Thyroid gland (tissue), 4 donors: ENCODE measurements around the gene ALPL. TPM values are rescaled to one million over a fixed set of nuclear protein-coding genes. Genes with fewer than 3 reads are reported as not detected.

ENCODE experiments used
- DNase-seq, 2 donors: peaks; one replicate each; pipeline ENCODE4 v3.0.0-alpha.2; 2019
- H3K27ac ChIP-seq, 3 donors: fragments of 200-600 bp; sonication (generic); 1 replicate in 2 of 3; 2 replicates in 1 of 3; pipeline ENCODE4 v1.5.1; 2016 to 2019; ENCODE audit warnings: mild to moderate bottlenecking in 1 of 3, moderate library complexity in 1 of 3
- H3K27me3 ChIP-seq: fragments of 200-600 bp; sonication (generic); one replicate; pipeline ENCODE4 v1.5.1; 2019
- H3K36me3 ChIP-seq, 2 donors: fragments of 200-600 bp; sonication (generic); one replicate each; pipeline ENCODE4 v1.5.1; 2016 to 2019
- H3K4me1 ChIP-seq, 2 donors: fragments of 200-600 bp; sonication (generic); one replicate each; pipeline ENCODE4 v1.5.1; 2017 to 2019
- H3K4me3 ChIP-seq, 3 donors: fragments of 200-600 bp; sonication (generic); replicated peaks in 1 of 3; 1 replicate in 2 of 3; 2 replicates in 1 of 3; pipeline ENCODE4 v1.5.1; 2016; ENCODE audit warnings: mild to moderate bottlenecking in 1 of 3
- H3K9me3 ChIP-seq: fragments of 200-600 bp; sonication (generic); one replicate; pipeline ENCODE4 v1.5.1; 2017
- POLR2A ChIP-seq, 2 donors: fragments of 450-650 bp; IDR thresholded peaks; one replicate each; pipeline ENCODE4 v1.6.1; 2017; ENCODE audit warnings: antibody characterized with exemption in 2 of 2, mild to moderate bottlenecking in 2 of 2, moderate library complexity in 1 of 2
- WGBS, 2 donors: methylation state at CpG; one replicate each; pipeline ENCODE4 v1.1.5; 2017; 5-methylcytosine and 5-hydroxymethylcytosine counted together
- intact Hi-C: fragments of 100-400 bp; cut with DNase I; formaldehyde crosslinking; loops from one replicate; pipeline ENCODE4 v1.15.1; 2023
- total RNA-seq, 4 donors: library from RNA; depleted of rRNA; stranded (reverse); fragments of >200 nt; gene quantifications; one replicate each; pipeline ENCODE4 v1.2.3, GENCODE V29; 2016
- TF ChIP-seq, protein P1 (sequence below), 6 experiments: fragments of 200-600 bp in 3 of 6; fragments of 450-650 bp in 3 of 6; sonication (generic) in 3 of 6; IDR thresholded peaks; one replicate each; pipeline ENCODE4 v1.5.1; 2016 to 2019; ENCODE audit warnings: antibody characterized with exemption in 6 of 6, mild to moderate bottlenecking in 2 of 6, inconsistent platforms in 1 of 6, moderate library complexity in 1 of 6

Gene ALPL
- total RNA-seq, 4 donors from 2014 or later, result 4.0 to 15.6 (median 4.5) TPM

DNA sequence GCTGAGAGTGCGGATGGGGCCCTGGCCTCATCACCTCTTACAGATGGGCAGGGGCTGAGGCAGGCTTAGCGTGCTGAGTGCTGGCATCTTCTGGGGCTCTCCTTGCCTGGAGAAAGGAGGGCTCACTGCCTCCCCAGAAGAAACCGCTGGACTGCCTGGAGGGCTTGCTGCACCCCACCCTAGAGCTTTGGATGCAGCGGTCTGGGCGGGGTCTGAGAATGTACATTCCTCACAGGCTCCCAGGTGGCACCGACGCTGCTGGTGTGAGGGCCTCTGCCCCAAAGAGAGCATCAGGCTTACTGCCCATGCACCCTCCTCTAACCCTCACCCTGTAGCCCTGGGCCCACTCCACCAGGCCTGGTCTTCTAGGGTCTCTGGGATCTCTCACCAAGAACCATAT, 108.8 kb downstream of the ALPL start:
- DNase-seq, result peak in 1 of 2 donors; percentile 51
- Histone ChIP-seq H3K27ac (peak overlapping the region; percentile 77 to 94 (median 90)), H3K27me3 (no peaks in the 10 kb centered on the region), H3K36me3 (peaks cover 35 to 44% of the 10 kb centered on the region in 2 donors), H3K9me3 (no peaks in the 10 kb centered on the region), H3K4me1 (peaks cover 26 to 30% of the 10 kb centered on the region in 2 donors), H3K4me3 (no peak overlapping the region)
- intact Hi-C loops, result no loop called here
- no peak for TF ChIP-seq POLR2A (IDR thresholded peaks at IDR 0.05)
- TF ChIP-seq, protein P1, sequence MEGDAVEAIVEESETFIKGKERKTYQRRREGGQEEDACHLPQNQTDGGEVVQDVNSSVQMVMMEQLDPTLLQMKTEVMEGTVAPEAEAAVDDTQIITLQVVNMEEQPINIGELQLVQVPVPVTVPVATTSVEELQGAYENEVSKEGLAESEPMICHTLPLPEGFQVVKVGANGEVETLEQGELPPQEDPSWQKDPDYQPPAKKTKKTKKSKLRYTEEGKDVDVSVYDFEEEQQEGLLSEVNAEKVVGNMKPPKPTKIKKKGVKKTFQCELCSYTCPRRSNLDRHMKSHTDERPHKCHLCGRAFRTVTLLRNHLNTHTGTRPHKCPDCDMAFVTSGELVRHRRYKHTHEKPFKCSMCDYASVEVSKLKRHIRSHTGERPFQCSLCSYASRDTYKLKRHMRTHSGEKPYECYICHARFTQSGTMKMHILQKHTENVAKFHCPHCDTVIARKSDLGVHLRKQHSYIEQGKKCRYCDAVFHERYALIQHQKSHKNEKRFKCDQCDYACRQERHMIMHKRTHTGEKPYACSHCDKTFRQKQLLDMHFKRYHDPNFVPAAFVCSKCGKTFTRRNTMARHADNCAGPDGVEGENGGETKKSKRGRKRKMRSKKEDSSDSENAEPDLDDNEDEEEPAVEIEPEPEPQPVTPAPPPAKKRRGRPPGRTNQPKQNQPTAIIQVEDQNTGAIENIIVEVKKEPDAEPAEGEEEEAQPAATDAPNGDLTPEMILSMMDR (IDR thresholded peaks at IDR 0.05), result no peak
- 82 to 92% methylated on average over 2 to 6 of the region's 7 CpGs for WGBS, 2 donors

GRCh38 chr1:21618561-21619374, 109.5 kb downstream of the ALPL start:
- peaks cover 32 to 37% of the 10 kb centered on the region in 2 donors for H3K4me1 ChIP-seq
- H3K9me3 ChIP-seq, result no peaks in the 10 kb centered on the region
- H3K4me3 ChIP-seq, result no peak overlapping the region
- no peaks in the 10 kb centered on the region for H3K27me3 ChIP-seq
- no peak for TF ChIP-seq POLR2A (IDR thresholded peaks at IDR 0.05)
- TF ChIP-seq, protein P1 (IDR thresholded peaks at IDR 0.05), result no peak
- H3K36me3 ChIP-seq, result peaks cover 29 to 37% of the 10 kb centered on the region in 2 donors
- peak overlapping the region; percentile 77 to 94 (median 90) for H3K27ac ChIP-seq
- DNase-seq, result peak; percentile 43 to 44
- WGBS, 2 donors, result 27 to 37% methylated on average over 11 to 16 of the region's 22 CpGs
- intact Hi-C loops, result no loop called here

- Histone ChIP-seq H3K4me3 (peak overlapping the region in 1 of 3 donors; percentile 53), H3K27ac (peak overlapping the region; percentile 77 to 94 (median 90)), H3K4me1 (peaks cover 38 to 44% of the 10 kb centered on the region in 2 donors), H3K9me3 (no peaks in the 10 kb centered on the region), H3K27me3 (no peaks in the 10 kb centered on the region), H3K36me3 (peaks cover 22 to 30% of the 10 kb centered on the region in 2 donors)
- 54 to 69% methylated on average over 6 of the region's 7 CpGs for WGBS, 2 donors
- DNase-seq, result no peak
- TF ChIP-seq, protein P1 (IDR thresholded peaks at IDR 0.05), result no peak
- TF ChIP-seq POLR2A (IDR thresholded peaks at IDR 0.05), result no peak
- intact Hi-C loops, result no loop called here
Measured at GRCh38 chr1:21619375-21619947, 110.2 kb downstream of the ALPL start.

- 27 to 36% methylated on average over 7 to 9 of the region's 12 CpGs for WGBS, 2 donors
- Histone ChIP-seq H3K4me1 (peaks cover 43 to 49% of the 10 kb centered on the region in 2 donors), H3K4me3 (peak overlapping the region; percentile 21 to 53 (median 45)), H3K36me3 (peaks cover 22 to 26% of the 10 kb centered on the region in 2 donors), H3K27me3 (no peaks in the 10 kb centered on the region), H3K27ac (peak overlapping the region; percentile 77 to 94 (median 90)), H3K9me3 (no peaks in the 10 kb centered on the region)
- intact Hi-C loops, result no loop called here
- no peak for TF ChIP-seq POLR2A (IDR thresholded peaks at IDR 0.05)
- TF ChIP-seq, protein P1 (IDR thresholded peaks at IDR 0.05), result no peak
- peak; percentile 56 to 64 for DNase-seq
Measured at GRCh38 chr1:21620011-21620410, 110.8 kb downstream of the ALPL start.

DNA sequence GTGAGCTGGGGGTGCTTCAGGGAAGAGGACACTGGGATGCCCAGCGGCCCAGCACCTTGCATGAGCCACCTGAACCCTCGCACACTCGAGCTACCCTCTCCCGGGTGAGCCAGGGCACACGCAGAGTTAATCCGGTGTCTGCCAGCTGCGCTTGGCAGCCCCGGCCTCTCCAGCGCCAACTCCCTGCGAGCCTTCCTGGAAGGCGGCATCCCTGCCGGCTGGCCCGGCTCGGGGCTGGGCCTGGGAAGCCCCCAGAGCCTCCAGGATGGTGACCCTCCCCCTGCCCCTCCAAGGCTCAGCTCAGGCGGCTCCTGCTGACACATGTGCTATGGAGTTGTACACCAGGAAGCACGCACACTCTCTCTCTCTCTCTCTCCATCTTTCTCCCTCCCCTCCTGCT, 111.3 kb downstream of the ALPL start:
- DNase-seq, result peak; percentile 64 to 68
- 4 to 9% methylated on average over 5 to 11 of the region's 16 CpGs for WGBS, 2 donors
- Histone ChIP-seq H3K4me3 (peak overlapping the region; percentile 21 to 53 (median 45)), H3K36me3 (peaks cover 22 to 26% of the 10 kb centered on the region in 2 donors), H3K27me3 (no peaks in the 10 kb centered on the region), H3K27ac (peak overlapping the region; percentile 77 to 94 (median 90)), H3K4me1 (peaks cover 48 to 54% of the 10 kb centered on the region in 2 donors), H3K9me3 (no peaks in the 10 kb centered on the region)
- peak in 1 of 2 donors; percentile 23 for TF ChIP-seq POLR2A (IDR thresholded peaks at IDR 0.05)
- TF ChIP-seq, protein P1 (IDR thresholded peaks at IDR 0.05), result no peak
- intact Hi-C loops, result no loop called here
